Activated CD4-positive, alpha-beta T cell treated with anti-CD3 and anti-CD28 coated beads, Interleukin-2, amount 10 ng/mL, durations not matched to agents 24 days and 14 days (primary cell): ENCODE measurements around the gene CCDC83. TPM values are rescaled to one million over a fixed set of nuclear protein-coding genes. Genes with fewer than 3 reads are reported as not detected.
"Not testable (repeated sequence)": the region's sequence is repeated elsewhere in the genome, so short reads cannot be mapped to it uniquely, and the experiment has no call there.

ENCODE experiments used
- DNase-seq: peaks from one replicate; pipeline ENCODE4 v3.0.0; 2022
- H3K27ac Mint-ChIP-seq: one replicate; pipeline ENCODE4 v1.8.0; 2022; ENCODE audit warnings: mild to moderate bottlenecking, mixed read lengths
- H3K27me3 Mint-ChIP-seq: one replicate; pipeline ENCODE4 v1.8.0; 2022; ENCODE audit warnings: mixed read lengths
- H3K36me3 Mint-ChIP-seq: one replicate; pipeline ENCODE4 v1.8.0; 2022; ENCODE audit warnings: low read depth, mild to moderate bottlenecking, mixed read lengths
- H3K4me1 Mint-ChIP-seq: one replicate; pipeline ENCODE4 v1.8.0; 2021; ENCODE audit warnings: mixed read lengths
- H3K4me3 Mint-ChIP-seq: one replicate; pipeline ENCODE4 v1.8.0; 2022; ENCODE audit warnings: mild to moderate bottlenecking, moderate library complexity, mixed read lengths
- H3K9me3 Mint-ChIP-seq: one replicate; pipeline ENCODE4 v1.8.0; 2021; ENCODE audit warnings: mixed read lengths
- intact Hi-C: fragments of 100-400 bp; cut with micrococcal nuclease; formaldehyde crosslinking; loops from one replicate; pipeline ENCODE4 v1.15.1; 2023
- total RNA-seq: library from RNA; stranded (reverse); gene quantifications from 2 replicates; pipeline ENCODE4 v1.2.3, GENCODE V29; 2022

Gene CCDC83
- total RNA-seq, 1 donor from 2014 or later: not detected

GRCh38 chr11:85947431-85948272, 92.5 kb downstream of the CCDC83 start:
- Mint-ChIP-seq H3K4me1 (peaks cover 39% of the 10 kb centered on the region), H3K27me3 (no peaks in the 10 kb centered on the region), H3K9me3 (peaks cover 25% of the 10 kb centered on the region), H3K27ac (peak overlapping the region; percentile 94), H3K36me3 (peaks cover 27% of the 10 kb centered on the region), H3K4me3 (peak overlapping the region; percentile 62)
- intact Hi-C loops: loop anchor here (1.0 to 10.0 kb wide), 18 partner anchors 75 to 1305 kb away; partner anchors contain the start of genes CCDC83 and PICALM
- DNase-seq: peak; percentile 66

DNA sequence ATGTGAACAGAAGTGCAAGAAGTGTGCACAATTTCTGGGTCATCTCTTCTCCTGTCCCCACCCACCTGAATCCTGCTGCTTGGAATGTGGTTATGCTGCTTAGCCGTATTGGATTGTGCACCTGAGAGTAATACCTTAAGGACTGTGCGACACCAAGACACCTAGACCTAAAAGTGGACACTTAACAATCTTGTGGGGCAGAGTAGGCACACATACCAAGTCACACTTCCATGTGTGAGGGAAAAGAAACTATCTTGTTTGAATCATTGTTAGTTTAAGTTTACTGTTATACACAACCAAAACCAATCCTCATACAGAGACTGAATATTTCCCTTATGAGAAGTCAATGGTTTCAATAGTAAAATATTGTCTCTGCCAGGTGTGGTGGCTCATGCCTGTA, 93.7 kb downstream of the CCDC83 start:
- Mint-ChIP-seq H3K36me3 (peaks cover 39% of the 10 kb centered on the region), H3K9me3 (peaks cover 30% of the 10 kb centered on the region), H3K4me3 (peak overlapping the region; percentile 26), H3K4me1 (peaks cover 39% of the 10 kb centered on the region), H3K27ac (peak overlapping the region; percentile 94), H3K27me3 (no peaks in the 10 kb centered on the region)
- intact Hi-C loops: loop anchor here (1.0 to 10.0 kb wide), 15 partner anchors 73 to 1303 kb away; partner anchors contain the start of genes CCDC83 and PICALM
- DNase-seq: no peak

DNA sequence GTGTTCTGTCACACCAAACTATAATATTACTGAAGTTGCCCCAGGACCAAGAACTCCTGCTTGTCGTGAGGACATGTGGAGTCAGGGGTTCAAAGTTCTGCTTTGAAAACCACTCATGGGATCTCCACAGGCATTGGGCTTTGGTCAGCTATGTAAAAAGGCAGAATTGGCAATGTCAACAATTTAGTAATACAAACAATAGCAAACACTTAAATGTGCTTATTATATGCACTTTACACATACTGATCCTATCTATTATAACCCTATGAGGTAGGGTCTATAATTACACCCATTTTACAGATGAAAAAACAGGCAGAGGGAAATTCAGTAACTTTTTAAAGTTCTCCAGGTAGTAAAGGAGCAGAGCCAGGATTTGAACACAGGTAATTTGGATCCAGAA, 94.6 kb downstream of the CCDC83 start:
- Mint-ChIP-seq H3K36me3 (peaks cover 43% of the 10 kb centered on the region), H3K4me1 (peaks cover 41% of the 10 kb centered on the region)

DNA sequence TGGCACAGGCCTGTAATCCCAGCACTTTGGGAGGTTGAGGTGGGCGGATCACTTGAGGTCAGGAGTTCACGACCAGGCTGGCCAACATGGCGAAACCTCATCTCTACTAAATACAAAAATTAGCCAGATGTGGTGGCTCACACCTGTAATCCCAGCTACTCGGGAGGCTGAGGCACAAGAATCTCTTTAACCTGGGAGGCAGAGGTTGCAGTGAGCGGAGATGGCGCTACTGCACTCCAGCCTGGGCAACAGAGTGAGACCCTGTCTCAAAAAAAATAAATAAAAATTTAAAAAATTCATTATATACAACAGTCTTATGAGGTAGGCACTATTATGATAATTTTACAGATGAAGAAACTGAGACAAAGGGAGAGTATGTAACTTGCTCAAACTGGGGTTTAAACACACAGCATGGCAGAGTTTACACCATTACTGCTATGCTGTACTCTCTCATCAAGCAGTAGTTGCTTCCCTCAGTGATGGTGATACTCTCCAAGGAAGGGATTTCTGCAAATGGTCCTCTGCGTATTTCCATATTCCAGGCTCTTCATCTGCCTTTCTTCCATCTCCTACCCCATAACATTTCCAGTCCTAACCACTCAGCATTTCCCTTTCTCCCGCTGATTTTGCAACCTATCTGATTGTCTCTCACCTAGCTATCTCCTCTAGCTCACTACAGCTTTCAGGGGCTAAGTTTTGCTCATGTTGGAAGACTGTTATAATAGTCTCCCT, 95.3 kb downstream of the CCDC83 start:
- H3K27me3 Mint-ChIP-seq: no peaks in the 10 kb centered on the region
- H3K9me3 Mint-ChIP-seq: peaks cover 28% of the 10 kb centered on the region
- intact Hi-C loops: no loop called here
- H3K36me3 Mint-ChIP-seq: peaks cover 40% of the 10 kb centered on the region
- no peak overlapping the region for H3K4me3 Mint-ChIP-seq
- H3K4me1 Mint-ChIP-seq: peaks cover 39% of the 10 kb centered on the region
- peak overlapping the region; percentile 11 for H3K27ac Mint-ChIP-seq
- no peak for DNase-seq

More for the DNA sequence above, 94.6 kb downstream of the CCDC83 start:
- intact Hi-C loops: loop anchor here (1.0 to 10.0 kb wide), 11 partner anchors 73 to 1303 kb away; partner anchors contain the start of genes CCDC83 and PICALM
- Mint-ChIP-seq H3K9me3 (peaks cover 30% of the 10 kb centered on the region), H3K4me3 (no peak overlapping the region), H3K27me3 (no peaks in the 10 kb centered on the region), H3K27ac (no peak overlapping the region)
- no peak for DNase-seq

- Mint-ChIP-seq H3K27ac (no peak overlapping the region), H3K27me3 (no peaks in the 10 kb centered on the region), H3K4me3 (no peak overlapping the region), H3K9me3 (peaks cover 23% of the 10 kb centered on the region), H3K36me3 (peaks cover 38% of the 10 kb centered on the region), H3K4me1 (peaks cover 33% of the 10 kb centered on the region)
- DNase-seq: no peak
- intact Hi-C loops: no loop called here
Observed at GRCh38 chr11:85951049-85951405, 95.8 kb downstream of the CCDC83 start.

GRCh38 chr11:85951428-85952107, 96.4 kb downstream of the CCDC83 start:
- DNase-seq: no peak
- H3K4me3 Mint-ChIP-seq: no peak overlapping the region
- no peaks in the 10 kb centered on the region for H3K27me3 Mint-ChIP-seq
- peaks cover 29% of the 10 kb centered on the region for H3K4me1 Mint-ChIP-seq
- peaks cover 42% of the 10 kb centered on the region for H3K36me3 Mint-ChIP-seq
- no peak overlapping the region for H3K27ac Mint-ChIP-seq
- H3K9me3 Mint-ChIP-seq: peaks cover 19% of the 10 kb centered on the region
- intact Hi-C loops: no loop called here

DNA sequence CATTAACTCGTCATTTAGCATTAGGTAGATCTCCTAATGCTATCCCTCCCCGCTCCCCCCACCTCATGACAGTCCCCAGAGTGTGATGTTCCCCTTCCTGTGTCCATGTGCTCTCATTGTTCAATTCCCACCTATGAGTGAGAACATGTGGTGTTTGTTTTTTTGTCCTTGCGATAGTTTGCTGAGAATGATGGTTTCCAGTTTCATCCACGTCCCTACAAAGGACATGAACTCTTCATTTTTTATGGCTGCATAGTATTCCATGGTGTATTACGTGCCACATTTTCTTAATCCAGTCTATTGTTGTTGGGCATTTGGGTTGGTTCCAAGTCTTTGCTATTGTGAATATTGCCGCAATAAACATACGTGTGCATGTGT, 96.9 kb downstream of the CCDC83 start:
- intact Hi-C loops, H3K4me3 Mint-ChIP-seq, H3K27me3 Mint-ChIP-seq, DNase-seq: not testable (repeated sequence)
- Mint-ChIP-seq H3K27ac (peak overlapping the region; percentile 17), H3K4me1 (peaks cover 27% of the 10 kb centered on the region), H3K9me3 (peaks cover 17% of the 10 kb centered on the region), H3K36me3 (peaks cover 46% of the 10 kb centered on the region)

GRCh38 chr11:85953491-85954143, 98.4 kb downstream of the CCDC83 start:
- H3K36me3 Mint-ChIP-seq: peaks cover 58% of the 10 kb centered on the region

DNA sequence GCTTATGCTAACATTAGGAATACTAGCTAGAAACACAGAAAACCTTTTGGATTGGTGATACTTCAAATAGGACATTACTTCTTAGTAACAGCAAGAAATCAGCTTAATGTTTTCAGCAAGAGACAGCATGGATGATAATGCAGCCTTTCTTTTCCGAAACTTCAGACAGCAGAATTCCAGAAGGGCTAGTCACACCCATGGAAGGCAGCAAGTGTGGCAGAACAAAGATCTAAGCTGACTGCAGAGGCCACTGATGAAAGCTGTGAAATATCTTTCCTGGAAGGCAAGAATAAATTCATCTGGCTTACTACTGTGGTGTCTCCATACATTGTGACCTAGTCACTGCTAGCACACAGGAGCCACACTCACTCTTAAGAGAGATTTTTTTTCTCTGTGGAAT, 100.3 kb downstream of the CCDC83 start:
- H3K4me1 Mint-ChIP-seq: peaks cover 7% of the 10 kb centered on the region
- intact Hi-C loops: no loop called here
- H3K9me3 Mint-ChIP-seq: peaks cover 17% of the 10 kb centered on the region
- no peaks in the 10 kb centered on the region for H3K27me3 Mint-ChIP-seq
- peaks cover 75% of the 10 kb centered on the region for H3K36me3 Mint-ChIP-seq
- no peak for DNase-seq
- H3K4me3 Mint-ChIP-seq: no peak overlapping the region
- H3K27ac Mint-ChIP-seq: peak overlapping the region; percentile 0

More at GRCh38 chr11:85953491-85954143, 98.4 kb downstream of the CCDC83 start:
- DNase-seq: no peak
- Mint-ChIP-seq H3K27ac (no peak overlapping the region), H3K4me3 (no peak overlapping the region), H3K27me3 (no peaks in the 10 kb centered on the region), H3K9me3 (peaks cover 17% of the 10 kb centered on the region), H3K4me1 (peaks cover 13% of the 10 kb centered on the region)
- intact Hi-C loops: no loop called here

GRCh38 chr11:85960678-85961077, 105.5 kb downstream of the CCDC83 start:
- Mint-ChIP-seq H3K4me1 (peaks cover 9% of the 10 kb centered on the region), H3K4me3 (no peak overlapping the region), H3K36me3 (peaks cover 79% of the 10 kb centered on the region), H3K27me3 (no peaks in the 10 kb centered on the region), H3K9me3 (no peaks in the 10 kb centered on the region), H3K27ac (peak overlapping the region; percentile 5)
- DNase-seq: no peak
- intact Hi-C loops: no loop called here

GRCh38 chr11:85961130-85961529, 105.9 kb downstream of the CCDC83 start:
- Mint-ChIP-seq H3K9me3 (no peaks in the 10 kb centered on the region), H3K27me3 (no peaks in the 10 kb centered on the region), H3K36me3 (peaks cover 80% of the 10 kb centered on the region), H3K4me3 (no peak overlapping the region), H3K4me1 (peaks cover 10% of the 10 kb centered on the region), H3K27ac (no peak overlapping the region)
- peak; percentile 34 for DNase-seq
- intact Hi-C loops: no loop called here

- peaks cover 81% of the 10 kb centered on the region for H3K36me3 Mint-ChIP-seq
- H3K27ac Mint-ChIP-seq: no peak overlapping the region
- H3K4me1 Mint-ChIP-seq: peaks cover 10% of the 10 kb centered on the region
- no peak overlapping the region for H3K4me3 Mint-ChIP-seq
- intact Hi-C loops: no loop called here
- H3K27me3 Mint-ChIP-seq: no peaks in the 10 kb centered on the region
- H3K9me3 Mint-ChIP-seq: no peaks in the 10 kb centered on the region
- DNase-seq: peak; percentile 32
Observed at GRCh38 chr11:85961930-85962363, 106.8 kb downstream of the CCDC83 start.

DNA sequence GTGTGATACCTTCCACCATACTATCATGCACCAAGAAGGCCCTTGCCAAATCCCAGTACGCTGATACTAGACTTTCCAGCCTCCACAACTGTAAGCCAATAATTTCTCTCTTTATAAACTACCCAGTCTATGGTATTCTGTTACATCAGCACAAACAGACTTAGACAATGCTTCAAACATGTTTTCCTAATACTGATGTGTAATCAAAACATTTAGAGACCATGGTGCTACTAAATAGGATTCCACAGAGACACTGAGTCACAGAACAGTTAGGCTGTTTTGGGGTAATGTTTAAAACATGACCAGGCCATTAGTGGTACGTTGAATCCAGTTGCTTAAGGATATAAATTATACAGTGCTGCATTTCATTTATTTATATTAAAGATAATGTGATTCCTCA, 110.0 kb downstream of the CCDC83 start:
- intact Hi-C loops: no loop called here

More for the DNA sequence above, 110.0 kb downstream of the CCDC83 start:
- peaks cover 74% of the 10 kb centered on the region for H3K36me3 Mint-ChIP-seq
- DNase-seq: no peak
- no peak overlapping the region for H3K27ac Mint-ChIP-seq
- no peaks in the 10 kb centered on the region for H3K27me3 Mint-ChIP-seq
- H3K9me3 Mint-ChIP-seq: no peaks in the 10 kb centered on the region
- H3K4me1 Mint-ChIP-seq: peaks cover 20% of the 10 kb centered on the region
- H3K4me3 Mint-ChIP-seq: no peak overlapping the region
